IMR-90 (cell line): Measurements from ENCODE around the gene CCL13. TPM values are rescaled to one million over a fixed set of nuclear protein-coding genes. Genes with fewer than 3 reads are reported as not detected.

Experiments
- ATAC-seq: fragments of 200-7000 bp; cut with Tn5 transposase; 2 replicates; pipeline ENCODE4 v1.9.1; 2020; ENCODE audit warnings: low read depth, mild to moderate bottlenecking, moderate library complexity
- BruUV-seq: library from RNA; stranded (reverse); fragments of 400-500 nt; replicated peaks from 2 replicates; lab custom pipeline; 2021; lab: Mats Ljungman, UMichigan
- CTCF ChIA-PET: fragments of 300-600 bp; formaldehyde crosslinking; extraction: SDS; loops from one replicate; lab custom pipeline; 2021; ENCODE audit warnings: antibody characterized with exemption; lab: Yijun Ruan, JAX
- POLR2A ChIA-PET: fragments of 300-600 bp; sonication (Branson Sonifier 250); formaldehyde crosslinking; loops from one replicate; lab custom pipeline; 2022; ENCODE audit warnings: antibody characterized with exemption; ENCODE audit not compliant: unreplicated experiment; lab: Charles Lee
- DNase-seq: peaks from one replicate; pipeline ENCODE4 v3.0.0; 2013
- H2AFZ ChIP-seq: replicated peaks from 2 replicates; pipeline ENCODE3; 2013; ENCODE audit warnings: low read length, mild to moderate bottlenecking; ENCODE audit not compliant: poor library complexity
- H2AK5ac ChIP-seq: 2 replicates; pipeline ENCODE4 v1.6.1; 2013; ENCODE audit warnings: low read depth, low read length, inconsistent platforms
- H2AK9ac ChIP-seq: replicated peaks from 2 replicates; pipeline ENCODE3; 2013; ENCODE audit warnings: mild to moderate bottlenecking, low read depth, low read length, moderate library complexity; ENCODE audit not compliant: poor library complexity
- H2BK120ac ChIP-seq: 2 replicates; pipeline ENCODE4 v1.6.1; 2013; ENCODE audit warnings: low read depth, low read length, inconsistent platforms
- H2BK15ac ChIP-seq: 3 replicates; pipeline ENCODE4 v1.6.1; 2013; ENCODE audit warnings: low read depth, low read length, inconsistent platforms
- H2BK20ac ChIP-seq: 2 replicates; pipeline ENCODE4 v1.6.1; 2013; ENCODE audit warnings: low read depth, mild to moderate bottlenecking, inconsistent platforms, low read length, moderate library complexity
- H2BK5ac ChIP-seq: 2 replicates; pipeline ENCODE4 v1.6.1; 2013; ENCODE audit warnings: mild to moderate bottlenecking, low read depth, low read length, inconsistent platforms; ENCODE audit not compliant: poor library complexity, severe bottlenecking
- H3K14ac ChIP-seq: replicated peaks from 2 replicates; pipeline ENCODE4 v1.6.1; 2013; ENCODE audit warnings: low read depth, low read length, inconsistent platforms
- H3K18ac ChIP-seq: 2 replicates; pipeline ENCODE4 v1.6.1; 2013; ENCODE audit warnings: low read depth, low read length, control low read depth
- H3K23ac ChIP-seq: 2 replicates; pipeline ENCODE4 v1.6.1; 2013; ENCODE audit warnings: low read depth, low read length, inconsistent platforms
- H3K27ac ChIP-seq: 2 replicates; pipeline ENCODE4 v1.5.1; 2013; ENCODE audit warnings: mild to moderate bottlenecking, control low read depth, low read length; ENCODE audit not compliant: insufficient read depth
- H3K27me3 ChIP-seq: 2 replicates; pipeline ENCODE4 v1.6.1; 2013; ENCODE audit warnings: low read length; ENCODE audit not compliant: control insufficient read depth, insufficient read depth
- H3K36me3 ChIP-seq: 2 replicates; pipeline ENCODE4 v1.6.1; 2013; ENCODE audit warnings: low read length, mixed read lengths; ENCODE audit not compliant: control insufficient read depth, insufficient read depth
- H3K4ac ChIP-seq: 2 replicates; pipeline ENCODE4 v1.6.1; 2013; ENCODE audit warnings: low read depth, low read length, inconsistent platforms
- H3K4me1 ChIP-seq: 2 replicates; pipeline ENCODE4 v1.6.1; 2013; ENCODE audit warnings: low read length, mixed read lengths; ENCODE audit not compliant: control insufficient read depth, insufficient read depth
- H3K4me2 ChIP-seq: 2 replicates; pipeline ENCODE4 v1.6.1; 2013; ENCODE audit warnings: low read depth, mild to moderate bottlenecking, control low read depth, low read length, moderate library complexity
- H3K4me3 ChIP-seq: 2 replicates; pipeline ENCODE4 v1.5.1; 2013; ENCODE audit warnings: low read depth, mild to moderate bottlenecking, control low read depth, low read length, moderate library complexity; ENCODE audit not compliant: insufficient read depth
- H3K56ac ChIP-seq: 2 replicates; pipeline ENCODE4 v1.6.1; 2013; ENCODE audit warnings: low read length, inconsistent platforms; ENCODE audit not compliant: insufficient read depth; ENCODE audit errors: extremely low read depth
- H3K79me1 ChIP-seq, 2 experiments: 2 replicates each; pipeline ENCODE4 v1.6.1; 2013; ENCODE audit warnings: low read length in 2 of 2, inconsistent platforms in 1 of 2, low read depth in 1 of 2
- H3K9ac ChIP-seq: 2 replicates; pipeline ENCODE4 v1.6.1; 2013; ENCODE audit warnings: low read depth, low read length, control low read depth
- H3K9me1 ChIP-seq: 2 replicates; pipeline ENCODE4 v1.6.1; 2013; ENCODE audit warnings: low read length, inconsistent platforms; ENCODE audit not compliant: insufficient read depth
- H3K9me3 ChIP-seq: 2 replicates; pipeline ENCODE4 v1.6.1; 2013; ENCODE audit warnings: low read length; ENCODE audit not compliant: control insufficient read depth, insufficient read depth
- H4K20me1 ChIP-seq: 2 replicates; pipeline ENCODE4 v1.6.1; 2013; ENCODE audit warnings: low read length, inconsistent platforms; ENCODE audit not compliant: insufficient read depth
- H4K5ac ChIP-seq: 2 replicates; pipeline ENCODE4 v1.6.1; 2013; ENCODE audit warnings: mild to moderate bottlenecking, low read depth, low read length, control low read depth
- H4K8ac ChIP-seq, 2 experiments: 2 replicates each; pipeline ENCODE4 v1.6.1; 2013; ENCODE audit warnings: low read depth in 2 of 2, low read length in 2 of 2, control low read depth in 1 of 2, inconsistent platforms in 1 of 2
- H4K91ac ChIP-seq: 2 replicates; pipeline ENCODE4 v1.6.1; 2013; ENCODE audit warnings: low read depth, low read length, inconsistent platforms; ENCODE audit not compliant: insufficient read depth
- BHLHE40 ChIP-seq: fragments of 150-350 bp; IDR thresholded peaks from 2 replicates; pipeline ENCODE4 v1.6.1; 2016; ENCODE audit warnings: mild to moderate bottlenecking, low read depth, low read length
- CEBPB ChIP-seq: IDR thresholded peaks from 2 replicates; pipeline ENCODE4 v1.6.1; 2012; ENCODE audit warnings: low read depth, low read length, improper control_type of control experiment
- CHD1 ChIP-seq: IDR thresholded peaks from 2 replicates; pipeline ENCODE4 v1.6.1; 2012; ENCODE audit warnings: low read depth, low read length, improper control_type of control experiment
- CTCF ChIP-seq: conservative IDR thresholded peaks from 2 replicates; pipeline ENCODE4 v1.5.1; 2012; ENCODE audit warnings: mild to moderate bottlenecking, low read depth, low read length, improper control_type of control experiment
- ELK1 ChIP-seq: fragments of 150-350 bp; IDR thresholded peaks from 2 replicates; pipeline ENCODE4 v1.6.1; 2016; ENCODE audit warnings: low read depth, mild to moderate bottlenecking, low read length, moderate library complexity, borderline replicate concordance
- FOS ChIP-seq: fragments of 150-350 bp; IDR thresholded peaks from 2 replicates; pipeline ENCODE4 v1.6.1; 2016; ENCODE audit warnings: low read depth, low read length
- MAFK ChIP-seq: IDR thresholded peaks from 2 replicates; pipeline ENCODE4 v1.6.1; 2012; ENCODE audit warnings: low read depth, low read length, improper control_type of control experiment
- MAZ ChIP-seq: IDR thresholded peaks from 2 replicates; pipeline ENCODE4 v1.6.1; 2012; ENCODE audit warnings: low read depth, mild to moderate bottlenecking, low read length, improper control_type of control experiment, moderate library complexity, borderline replicate concordance
- MXI1 ChIP-seq: IDR thresholded peaks from 2 replicates; pipeline ENCODE4 v1.6.1; 2012; ENCODE audit warnings: low read depth, mild to moderate bottlenecking, low read length, moderate library complexity, borderline replicate concordance
- NFE2L2 ChIP-seq: fragments of 150-350 bp; IDR thresholded peaks from 2 replicates; pipeline ENCODE4 v1.6.1; 2016; ENCODE audit warnings: low read depth, mild to moderate bottlenecking, low read length
- POLR2A ChIP-seq: IDR thresholded peaks from 2 replicates; pipeline ENCODE4 v1.6.1; 2012; ENCODE audit warnings: mild to moderate bottlenecking, low read depth, low read length
- RAD21 ChIP-seq: IDR thresholded peaks from 2 replicates; pipeline ENCODE4 v1.6.1; 2012; ENCODE audit warnings: low read length, improper control_type of control experiment
- RCOR1 ChIP-seq: IDR thresholded peaks from 2 replicates; pipeline ENCODE4 v1.6.1; 2012; ENCODE audit warnings: mild to moderate bottlenecking, low read length, improper control_type of control experiment; ENCODE audit not compliant: insufficient replicate concordance
- RFX5 ChIP-seq: IDR thresholded peaks from 2 replicates; pipeline ENCODE4 v1.8.0; 2012; ENCODE audit warnings: low read depth, mild to moderate bottlenecking, low read length, moderate library complexity
- SMC3 ChIP-seq: fragments of 150-350 bp; IDR thresholded peaks from 2 replicates; pipeline ENCODE4 v1.6.1; 2016; ENCODE audit warnings: low read depth, mild to moderate bottlenecking, antibody characterized with exemption, low read length, moderate library complexity
- USF2 ChIP-seq: fragments of 150-350 bp; IDR thresholded peaks from 2 replicates; pipeline ENCODE4 v1.6.1; 2017; ENCODE audit warnings: mild to moderate bottlenecking, antibody characterized with exemption, low read length, low read depth
- WGBS, 2 experiments: methylation state at CpG; one replicate each; pipeline versions ENCODE4 v1.1.5 to v1.1.7; 2013; ENCODE audit warnings: missing lambda C conversion rate in 2 of 2; ENCODE audit not compliant: insufficient read length in 1 of 2; ENCODE audit errors: extremely low coverage in 2 of 2; 5-methylcytosine and 5-hydroxymethylcytosine counted together
- dilution Hi-C: fragments of 300-500 bp; cut with HindIII; formaldehyde crosslinking; loops from one replicate; pipeline ENCODE4 v1.14.3; 2018; ENCODE audit warnings: low sequenced_read_pairs; ENCODE audit not compliant: unreplicated experiment
- in situ Hi-C: fragments of 300-500 bp; cut with MboI; formaldehyde crosslinking; loops from 3 replicates; pipeline ENCODE4 v1.14.3; 2019; ENCODE audit warnings: low sequenced_read_pairs, inconsistent platforms, mixed read lengths
- intact Hi-C: fragments of 100-400 bp; cut with micrococcal nuclease; formaldehyde crosslinking; loops from 2 replicates; pipeline ENCODE4 v1.10.0; 2022
- polyA plus RNA-seq, 3 experiments: library from polyadenylated mRNA; depleted of rRNA; stranded (reverse); fragments of >200 nt; gene quantifications; 2 replicates each; pipeline ENCODE4 v1.2.3, GENCODE V29; 2012; ENCODE audit warnings: low replicate concordance in 1 of 3
- total RNA-seq: library from RNA; depleted of rRNA; stranded (reverse); fragments of >200 nt; gene quantifications from 2 replicates; pipeline ENCODE4 v1.2.3, GENCODE V29; 2012

The CCL13 gene
- total and polyA plus RNA-seq, 2 of the 4 experiments (the other 2 are of a cell fraction): 0.18 TPM; not detected in 1

- H3K9me3 ChIP-seq: no peaks in the 10 kb centered on the region
- H3K4me1 ChIP-seq: no peaks in the 10 kb centered on the region
- H4K20me1 ChIP-seq: no peaks in the 10 kb centered on the region
- H3K56ac ChIP-seq: no peak overlapping the region
- H2BK120ac ChIP-seq: no peak overlapping the region
- dilution Hi-C loops: no loop called here
- H3K9ac ChIP-seq: no peak overlapping the region
- H2BK5ac ChIP-seq: no peak overlapping the region
- H4K91ac ChIP-seq: no peak overlapping the region
- no peak overlapping the region for H3K4ac ChIP-seq
- H2AK9ac ChIP-seq: no peak overlapping the region
- no peaks in the 10 kb centered on the region for H3K9me1 ChIP-seq
- WGBS, 2 experiments: no CpG with 5 or more reads among the region's 5 CpGs
- intact Hi-C loops: no loop called here
- no peak overlapping the region for H2AK5ac ChIP-seq
- H3K79me1 ChIP-seq: no peaks in the 10 kb centered on the region
- no peak overlapping the region for H2AFZ ChIP-seq
- no peak overlapping the region for H2BK20ac ChIP-seq
- H3K18ac ChIP-seq: no peak overlapping the region
- no peak overlapping the region for H4K8ac ChIP-seq
- CTCF ChIA-PET: no interaction called here
- POLR2A ChIA-PET: no interaction called here
- no peaks in the 10 kb centered on the region for H3K36me3 ChIP-seq
- ATAC-seq (no peak), DNase-seq (no peak)
- BruUV-seq: no TSS peak
- no peak overlapping the region for H3K4me3 ChIP-seq
- in situ Hi-C loops: no loop called here
- H3K27ac ChIP-seq: no peak overlapping the region
- H3K4me2 ChIP-seq: no peak overlapping the region
- H4K5ac ChIP-seq: no peak overlapping the region
- TF ChIP-seq POLR2A: no peak
- TF ChIP-seq CEBPB: no peak
- no peak for TF ChIP-seq RAD21
- TF ChIP-seq RFX5: no peak
- no peak for TF ChIP-seq NFE2L2
- no peak for TF ChIP-seq ELK1
- no peak for TF ChIP-seq MXI1
- TF ChIP-seq RCOR1: no peak
- TF ChIP-seq CTCF: no peak
- no peak for TF ChIP-seq SMC3
- TF ChIP-seq USF2: no peak
- TF ChIP-seq BHLHE40: no peak
- TF ChIP-seq MAZ: no peak
- TF ChIP-seq FOS: no peak
- TF ChIP-seq MAFK: no peak
- no peak for TF ChIP-seq CHD1
- peaks cover 3% of the 10 kb centered on the region for H3K27me3 ChIP-seq
- H2BK15ac ChIP-seq: no peak overlapping the region
- H3K14ac ChIP-seq: no peak overlapping the region
- H3K23ac ChIP-seq: no peak overlapping the region
These were observed 23.6 kb downstream of the CCL13 start for GRCh38 chr17:34379868-34380267.
